ENCODE measurements around the gene CELA2B.

DNA sequence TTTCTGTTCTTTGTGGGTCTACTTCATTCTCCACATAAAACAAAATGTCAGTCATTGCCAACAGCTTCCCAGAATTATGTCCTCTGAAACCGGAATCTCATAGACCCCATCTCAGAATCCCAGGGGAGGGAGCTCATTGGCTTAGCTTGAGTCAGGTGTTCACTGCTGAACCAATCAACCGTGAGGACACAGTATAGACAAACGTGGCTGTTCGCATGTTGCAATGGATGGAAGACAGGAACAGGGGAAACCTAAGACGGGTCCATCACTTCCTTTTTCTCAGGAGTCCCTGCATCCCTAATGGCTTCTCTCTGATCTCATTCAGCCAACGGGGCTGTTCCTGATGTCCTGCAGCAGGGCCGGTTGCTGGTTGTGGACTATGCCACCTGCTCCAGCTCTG lies 10.2 kb upstream of the CELA2B start:
- TF ChIP-seq, protein P1, sequence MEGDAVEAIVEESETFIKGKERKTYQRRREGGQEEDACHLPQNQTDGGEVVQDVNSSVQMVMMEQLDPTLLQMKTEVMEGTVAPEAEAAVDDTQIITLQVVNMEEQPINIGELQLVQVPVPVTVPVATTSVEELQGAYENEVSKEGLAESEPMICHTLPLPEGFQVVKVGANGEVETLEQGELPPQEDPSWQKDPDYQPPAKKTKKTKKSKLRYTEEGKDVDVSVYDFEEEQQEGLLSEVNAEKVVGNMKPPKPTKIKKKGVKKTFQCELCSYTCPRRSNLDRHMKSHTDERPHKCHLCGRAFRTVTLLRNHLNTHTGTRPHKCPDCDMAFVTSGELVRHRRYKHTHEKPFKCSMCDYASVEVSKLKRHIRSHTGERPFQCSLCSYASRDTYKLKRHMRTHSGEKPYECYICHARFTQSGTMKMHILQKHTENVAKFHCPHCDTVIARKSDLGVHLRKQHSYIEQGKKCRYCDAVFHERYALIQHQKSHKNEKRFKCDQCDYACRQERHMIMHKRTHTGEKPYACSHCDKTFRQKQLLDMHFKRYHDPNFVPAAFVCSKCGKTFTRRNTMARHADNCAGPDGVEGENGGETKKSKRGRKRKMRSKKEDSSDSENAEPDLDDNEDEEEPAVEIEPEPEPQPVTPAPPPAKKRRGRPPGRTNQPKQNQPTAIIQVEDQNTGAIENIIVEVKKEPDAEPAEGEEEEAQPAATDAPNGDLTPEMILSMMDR (IDR thresholded peaks at IDR 0.05), result no peak
- no peak for TF ChIP-seq EZH2 (IDR thresholded peaks at IDR 0.05; ENCODE audit: borderline replicate concordance, insufficient read depth, low read depth, low read length, poor library complexity, severe bottlenecking)
